Caco-2 (cell line): ENCODE measurements around the gene TINCR. TPM values are rescaled to one million over a fixed set of nuclear protein-coding genes. Genes with fewer than 3 reads are reported as not detected.

Source experiments
- BruUV-seq: library from RNA; stranded (reverse); fragments of 400-500 nt; replicated peaks from 2 replicates; lab custom pipeline; 2021; lab: Mats Ljungman, UMichigan
- CTCF ChIA-PET: fragments of 300-600 bp; sonication (Branson Sonifier 250); formaldehyde crosslinking; loops from one replicate; lab custom pipeline; 2022; ENCODE audit warnings: antibody characterized with exemption; lab: Charles Lee
- POLR2A ChIA-PET: fragments of 300-600 bp; sonication (Branson Sonifier 250); formaldehyde crosslinking; loops from one replicate; lab custom pipeline; 2022; ENCODE audit warnings: antibody characterized with exemption; lab: Charles Lee
- DNase-seq, 2 experiments: peaks; one replicate each; pipeline versions ENCODE4 v3.0.0 to v3.0.0-alpha.2; 2020 to 2022
- H3K27me3 ChIP-seq: replicated peaks from 2 replicates; pipeline ENCODE4 v1.6.0; 2011; ENCODE audit warnings: low read length; ENCODE audit not compliant: control insufficient read depth, insufficient read depth
- H3K36me3 ChIP-seq: 2 replicates; pipeline ENCODE4 v1.5.1; 2011; ENCODE audit warnings: low read length; ENCODE audit not compliant: control insufficient read depth, insufficient read depth
- H3K4me1 ChIP-seq: fragments of 250-450 bp; sonication (Bioruptor Pico); 2 replicates; pipeline ENCODE4 v1.5.1; 2020; ENCODE audit warnings: mild to moderate bottlenecking
- H3K4me3 ChIP-seq: 2 replicates; pipeline ENCODE4 v1.5.1; 2011; ENCODE audit warnings: low read depth, mild to moderate bottlenecking, control low read depth, low read length
- H3K9me3 ChIP-seq: fragments of 250-450 bp; sonication (Bioruptor Pico); 2 replicates; pipeline ENCODE4 v1.5.1; 2020; ENCODE audit warnings: mild to moderate bottlenecking, moderate library complexity
- H3K27ac Mint-ChIP-seq: one replicate; pipeline ENCODE4 v1.8.0; 2022; ENCODE audit warnings: mixed read lengths; ENCODE audit not compliant: unreplicated experiment
- H3K27me3 Mint-ChIP-seq: one replicate; pipeline ENCODE4 v1.8.0; 2022; ENCODE audit warnings: mixed read lengths; ENCODE audit not compliant: insufficient read depth, unreplicated experiment
- H3K36me3 Mint-ChIP-seq: one replicate; pipeline ENCODE4 v1.8.0; 2022; ENCODE audit warnings: mild to moderate bottlenecking, mixed read lengths; ENCODE audit not compliant: insufficient read depth, unreplicated experiment
- H3K4me1 Mint-ChIP-seq: one replicate; pipeline ENCODE4 v1.8.0; 2022; ENCODE audit warnings: low read depth, mixed read lengths; ENCODE audit not compliant: unreplicated experiment
- H3K4me3 Mint-ChIP-seq: one replicate; pipeline ENCODE4 v1.8.0; 2022; ENCODE audit warnings: mild to moderate bottlenecking, moderate library complexity, mixed read lengths; ENCODE audit not compliant: unreplicated experiment
- H3K9me3 Mint-ChIP-seq: one replicate; pipeline ENCODE4 v1.8.0; 2022; ENCODE audit warnings: mixed read lengths; ENCODE audit not compliant: unreplicated experiment
- intact Hi-C: fragments of 100-400 bp; cut with micrococcal nuclease; formaldehyde crosslinking; loops from one replicate; pipeline ENCODE4 v1.10.0; 2022; ENCODE audit not compliant: unreplicated experiment
- total RNA-seq: library from RNA; stranded (reverse); gene quantifications from 2 replicates; pipeline ENCODE4 v1.2.3, GENCODE V29; 2022
- TF ChIP-seq, protein P1 (sequence below), 2 experiments: fragments of 200-600 bp in 1 of 2; IDR thresholded peaks; 1 replicate in 1 of 2; 2 replicates in 1 of 2; pipeline versions ENCODE4 v1.5.1 to v1.8.0; 2011 to 2022; ENCODE audit warnings: antibody characterized with exemption in 1 of 2, control low read depth in 1 of 2, inconsistent platforms in 1 of 2, low read depth in 1 of 2, low read length in 1 of 2, mild to moderate bottlenecking in 1 of 2, moderate library complexity in 1 of 2; ENCODE audit not compliant: insufficient read depth in 1 of 2, severe bottlenecking in 1 of 2, unreplicated experiment in 1 of 2

The TINCR gene
- total RNA-seq, 1 experiment from 2014 or later = 3.8 TPM

GRCh38 chr19:5572556-5573286 is 5.0 kb upstream of the TINCR start:
- Mint-ChIP-seq H3K4me1 (peaks cover 16% of the 10 kb centered on the region), H3K27ac (peak overlapping the region; percentile 97), H3K9me3 (no peaks in the 10 kb centered on the region), H3K4me3 (peak overlapping the region; percentile 36), H3K27me3 (no peaks in the 10 kb centered on the region), H3K36me3 (peaks cover 2% of the 10 kb centered on the region)
- no peak overlapping the region for H3K4me3 ChIP-seq
- H3K9me3 ChIP-seq = no peaks in the 10 kb centered on the region
- no peaks in the 10 kb centered on the region for H3K27me3 ChIP-seq
- BruUV-seq = TSS peak; percentile 99
- no peaks in the 10 kb centered on the region for H3K36me3 ChIP-seq
- peaks cover 16% of the 10 kb centered on the region for H3K4me1 ChIP-seq
- TF ChIP-seq, protein P1, sequence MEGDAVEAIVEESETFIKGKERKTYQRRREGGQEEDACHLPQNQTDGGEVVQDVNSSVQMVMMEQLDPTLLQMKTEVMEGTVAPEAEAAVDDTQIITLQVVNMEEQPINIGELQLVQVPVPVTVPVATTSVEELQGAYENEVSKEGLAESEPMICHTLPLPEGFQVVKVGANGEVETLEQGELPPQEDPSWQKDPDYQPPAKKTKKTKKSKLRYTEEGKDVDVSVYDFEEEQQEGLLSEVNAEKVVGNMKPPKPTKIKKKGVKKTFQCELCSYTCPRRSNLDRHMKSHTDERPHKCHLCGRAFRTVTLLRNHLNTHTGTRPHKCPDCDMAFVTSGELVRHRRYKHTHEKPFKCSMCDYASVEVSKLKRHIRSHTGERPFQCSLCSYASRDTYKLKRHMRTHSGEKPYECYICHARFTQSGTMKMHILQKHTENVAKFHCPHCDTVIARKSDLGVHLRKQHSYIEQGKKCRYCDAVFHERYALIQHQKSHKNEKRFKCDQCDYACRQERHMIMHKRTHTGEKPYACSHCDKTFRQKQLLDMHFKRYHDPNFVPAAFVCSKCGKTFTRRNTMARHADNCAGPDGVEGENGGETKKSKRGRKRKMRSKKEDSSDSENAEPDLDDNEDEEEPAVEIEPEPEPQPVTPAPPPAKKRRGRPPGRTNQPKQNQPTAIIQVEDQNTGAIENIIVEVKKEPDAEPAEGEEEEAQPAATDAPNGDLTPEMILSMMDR (IDR thresholded peaks at IDR 0.05; ENCODE audit: insufficient read depth in 1 of 2, low read depth in 1 of 2, low read length in 1 of 2, severe bottlenecking in 1 of 2, unreplicated experiment in 1 of 2) = no peak
- CTCF ChIA-PET = interaction anchor here (0.6 to 2.0 kb wide), 3 partner anchors 25 to 972 kb away, joined by 3 to 7 read pairs (median 3); no protein-coding TSS in a partner anchor
- intact Hi-C loops = no loop called here
- POLR2A ChIA-PET = interaction anchor here (0.6 to 1.0 kb wide), 4 partner anchors 50 to 147 kb away, joined by 3 read pairs; partner anchors contain the start of genes CATSPERD, LONP1, SAFB and SAFB2
- DNase-seq = peak; percentile 80 to 89

GRCh38 chr19:5571777-5572176 is 4.0 kb upstream of the TINCR start:
- H3K4me1 ChIP-seq = peaks cover 16% of the 10 kb centered on the region
- H3K27me3 ChIP-seq = no peaks in the 10 kb centered on the region
- TF ChIP-seq, protein P1 (IDR thresholded peaks at IDR 0.05; ENCODE audit: insufficient read depth in 1 of 2, low read depth in 1 of 2, low read length in 1 of 2, severe bottlenecking in 1 of 2, unreplicated experiment in 1 of 2) = no peak
- ChIA-PET CTCF (interaction anchor here (2.0 kb wide), 1 partner anchor 24 kb away, joined by 7 read pairs; no protein-coding TSS in a partner anchor), POLR2A (interaction anchor here (1.0 kb wide), 1 partner anchor 51 kb away, joined by 3 read pairs; the partner anchor contains the start of genes SAFB and SAFB2)
- H3K9me3 Mint-ChIP-seq = no peaks in the 10 kb centered on the region
- H3K4me3 Mint-ChIP-seq = no peak overlapping the region
- peaks cover 13% of the 10 kb centered on the region for H3K4me1 Mint-ChIP-seq
- no TSS peak for BruUV-seq
- no peaks in the 10 kb centered on the region for H3K36me3 ChIP-seq
- H3K4me3 ChIP-seq = no peak overlapping the region
- intact Hi-C loops = no loop called here
- H3K36me3 Mint-ChIP-seq = no peaks in the 10 kb centered on the region
- no peaks in the 10 kb centered on the region for H3K27me3 Mint-ChIP-seq
- H3K9me3 ChIP-seq = no peaks in the 10 kb centered on the region
- peak overlapping the region; percentile 97 for H3K27ac Mint-ChIP-seq
- no peak for DNase-seq

DNA sequence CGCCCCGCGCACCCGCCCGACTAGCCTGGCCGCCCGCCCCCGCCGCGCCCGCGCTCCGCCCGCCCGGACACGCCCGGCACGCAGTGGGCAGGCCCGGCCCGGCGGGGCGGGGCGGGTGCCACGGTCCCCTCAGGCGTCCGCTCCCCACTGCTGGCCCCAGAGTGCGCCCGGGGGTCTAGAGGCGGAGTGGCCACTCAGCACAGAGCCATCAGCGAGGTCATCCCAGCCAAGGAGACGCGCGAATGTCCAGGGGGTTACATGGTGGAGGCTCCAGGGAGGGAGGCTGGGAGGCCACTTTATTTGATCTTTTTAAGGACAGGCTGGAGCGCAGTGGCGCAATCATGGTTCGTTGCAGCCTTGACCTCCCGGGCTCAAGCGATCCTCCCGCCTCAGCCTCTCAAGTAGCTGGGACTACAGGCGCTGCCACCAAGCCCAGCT is 236 bp upstream of the TINCR start:
- Histone ChIP-seq H3K9me3 (no peaks in the 10 kb centered on the region), H3K4me1 (peaks cover 14% of the 10 kb centered on the region), H3K36me3 (no peaks in the 10 kb centered on the region), H3K27me3 (no peaks in the 10 kb centered on the region), H3K4me3 (peak overlapping the region; percentile 61)
- Mint-ChIP-seq H3K27me3 (no peaks in the 10 kb centered on the region), H3K9me3 (no peaks in the 10 kb centered on the region), H3K4me1 (peaks cover 10% of the 10 kb centered on the region), H3K27ac (no peak overlapping the region), H3K4me3 (peak overlapping the region; percentile 54), H3K36me3 (peaks cover 4% of the 10 kb centered on the region)
- BruUV-seq = no TSS peak
- ChIA-PET POLR2A (no interaction called here), CTCF (interaction anchor here (0.6 to 1.0 kb wide), 4 partner anchors 20 to 777 kb away, joined by 3 to 7 read pairs (median 4); partner anchors contain the start of gene FEM1A)
- no peak for DNase-seq
- intact Hi-C loops = no loop called here
- TF ChIP-seq, protein P1 (IDR thresholded peaks at IDR 0.05; ENCODE audit: insufficient read depth in 1 of 2, low read depth in 1 of 2, low read length in 1 of 2, severe bottlenecking in 1 of 2, unreplicated experiment in 1 of 2) = no peak
